GM10248 (cell line): ENCODE data around the gene ACOT13.
"Not testable (repeated sequence)": the region's sequence is repeated elsewhere in the genome, so short reads cannot be mapped to it uniquely, and the experiment has no call there.

Experiments used
- CTCF ChIA-PET: fragments of 300-600 bp; sonication (Branson Sonifier 250); formaldehyde crosslinking; extraction: SDS; loops from one replicate; lab custom pipeline; 2021; ENCODE audit warnings: antibody characterized with exemption; lab: Yijun Ruan, JAX
- POLR2A ChIA-PET: fragments of 350-650 bp; sonication (Branson Sonifier 250); formaldehyde crosslinking; extraction: SDS; loops from one replicate; lab custom pipeline; 2020; ENCODE audit warnings: antibody characterized with exemption; lab: Yijun Ruan, JAX
- DNase-seq: peaks from one replicate; pipeline ENCODE4 v3.0.0; 2012; ENCODE audit errors: extremely low spot score
- TF ChIP-seq, protein P1 (sequence below): IDR thresholded peaks from 2 replicates; pipeline ENCODE4 v1.5.1; 2012; ENCODE audit warnings: mild to moderate bottlenecking, low read depth; ENCODE audit errors: extremely low read depth, missing control alignments, control extremely low read depth

The ACOT13 gene

DNA sequence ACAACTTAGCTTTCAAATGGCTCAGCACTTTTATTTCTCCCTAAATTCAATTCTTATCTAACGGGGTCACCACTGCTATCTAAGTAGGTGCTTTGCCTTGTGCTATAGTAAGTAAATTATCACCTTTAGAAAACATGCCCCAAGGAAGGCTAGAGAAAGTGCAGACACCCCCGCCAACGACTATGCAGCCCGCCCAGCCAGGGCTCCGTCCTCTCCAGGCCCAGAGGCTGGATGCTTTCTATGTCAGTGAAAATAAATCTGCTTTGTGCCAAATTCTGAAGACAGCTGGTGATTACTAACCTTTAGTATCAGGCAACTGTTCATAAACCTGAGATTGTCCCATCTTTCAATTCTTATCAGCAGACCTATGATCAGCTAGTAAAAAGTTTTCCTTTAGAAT is 35.2 kb upstream of the ACOT13 start:
- TF ChIP-seq, protein P1, sequence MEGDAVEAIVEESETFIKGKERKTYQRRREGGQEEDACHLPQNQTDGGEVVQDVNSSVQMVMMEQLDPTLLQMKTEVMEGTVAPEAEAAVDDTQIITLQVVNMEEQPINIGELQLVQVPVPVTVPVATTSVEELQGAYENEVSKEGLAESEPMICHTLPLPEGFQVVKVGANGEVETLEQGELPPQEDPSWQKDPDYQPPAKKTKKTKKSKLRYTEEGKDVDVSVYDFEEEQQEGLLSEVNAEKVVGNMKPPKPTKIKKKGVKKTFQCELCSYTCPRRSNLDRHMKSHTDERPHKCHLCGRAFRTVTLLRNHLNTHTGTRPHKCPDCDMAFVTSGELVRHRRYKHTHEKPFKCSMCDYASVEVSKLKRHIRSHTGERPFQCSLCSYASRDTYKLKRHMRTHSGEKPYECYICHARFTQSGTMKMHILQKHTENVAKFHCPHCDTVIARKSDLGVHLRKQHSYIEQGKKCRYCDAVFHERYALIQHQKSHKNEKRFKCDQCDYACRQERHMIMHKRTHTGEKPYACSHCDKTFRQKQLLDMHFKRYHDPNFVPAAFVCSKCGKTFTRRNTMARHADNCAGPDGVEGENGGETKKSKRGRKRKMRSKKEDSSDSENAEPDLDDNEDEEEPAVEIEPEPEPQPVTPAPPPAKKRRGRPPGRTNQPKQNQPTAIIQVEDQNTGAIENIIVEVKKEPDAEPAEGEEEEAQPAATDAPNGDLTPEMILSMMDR: no peak
- no peak for DNase-seq
- ChIA-PET CTCF (interaction anchor here (1.2 to 3.3 kb wide), 3 partner anchors 14 to 50 kb away, joined by 3 to 19 read pairs (median 4); partner anchors contain the start of gene KIAA0319), POLR2A (no interaction called here)

- no peak for DNase-seq
- ChIA-PET CTCF (interaction anchor here (1.2 to 3.3 kb wide), 3 partner anchors 13 to 51 kb away, joined by 3 to 19 read pairs (median 4); partner anchors contain the start of gene KIAA0319), POLR2A (no interaction called here)
- TF ChIP-seq, protein P1: no peak
These were observed 34.3 kb upstream of the ACOT13 start for GRCh38 chr6:24632573-24632972.

DNA sequence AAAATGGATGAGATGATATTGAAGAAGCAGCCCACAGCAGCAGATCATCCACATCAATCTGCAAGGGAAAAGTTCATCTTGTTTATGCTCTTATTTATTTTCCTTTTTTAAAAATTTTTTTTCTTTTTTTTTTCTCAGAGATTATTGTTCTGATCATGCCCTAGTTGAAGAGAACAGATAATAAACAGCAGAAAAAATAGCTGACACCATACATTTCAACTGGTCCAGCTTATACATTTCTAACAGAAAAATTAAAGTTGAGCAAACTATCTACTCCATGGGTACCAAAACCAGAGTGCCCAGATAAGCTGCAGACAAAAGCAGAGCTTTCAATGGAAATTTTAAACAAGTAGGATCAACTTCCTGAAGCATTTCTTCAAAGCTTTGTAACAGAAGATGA is 30.2 kb upstream of the ACOT13 start:
- TF ChIP-seq, protein P1: no peak
- CTCF ChIA-PET: interaction anchor here (1.1 to 1.3 kb wide), 4 partner anchors 11 to 112 kb away, joined by 3 to 4 read pairs (median 4); no protein-coding TSS in a partner anchor
- POLR2A ChIA-PET: no interaction called here
- no peak for DNase-seq

DNA sequence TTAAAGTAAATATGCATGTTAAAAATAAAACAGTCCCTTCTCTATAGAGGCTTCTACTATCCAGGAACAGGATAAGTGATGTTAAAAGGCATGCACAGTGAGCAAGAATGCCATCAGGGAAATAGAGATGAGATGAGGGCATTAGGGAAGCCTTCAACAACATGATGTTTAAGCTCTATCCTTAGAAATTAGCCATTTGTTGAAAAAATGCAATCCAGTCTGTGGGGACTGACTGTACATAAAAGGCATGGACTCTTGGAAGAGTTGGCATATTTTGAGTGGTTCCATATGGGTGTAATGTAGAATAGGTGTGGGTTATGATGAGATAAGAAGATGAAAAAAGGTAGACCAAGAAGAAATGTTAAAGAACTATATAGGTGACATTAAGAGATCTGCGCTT is 26.7 kb upstream of the ACOT13 start:
- DNase-seq: no peak
- CTCF ChIA-PET: interaction anchor here (1.4 kb wide), 1 partner anchor 14 kb away, joined by 3 read pairs; no protein-coding TSS in a partner anchor
- POLR2A ChIA-PET: no interaction called here
- TF ChIP-seq, protein P1: no peak

DNA sequence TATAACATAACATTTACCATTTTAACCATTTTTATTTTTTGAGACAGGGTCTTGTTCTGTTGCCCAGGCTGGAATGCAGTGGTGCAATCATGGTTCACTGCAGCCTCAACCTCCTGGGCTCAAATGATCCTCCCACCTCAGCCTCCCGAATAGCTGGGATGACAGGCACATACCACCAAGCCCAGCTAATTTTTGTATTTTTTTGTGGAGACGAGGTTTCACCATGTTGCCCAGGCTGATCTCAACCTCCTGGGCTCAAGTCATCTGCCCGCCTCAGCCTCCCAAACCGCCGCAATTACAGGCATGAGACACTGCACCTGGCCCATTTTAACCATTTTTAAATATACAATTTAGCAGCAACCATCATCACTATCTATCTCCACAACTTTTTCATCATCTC is 26.2 kb upstream of the ACOT13 start:
- POLR2A ChIA-PET, DNase-seq: not testable (repeated sequence)
- CTCF ChIA-PET: interaction anchor here (1.4 kb wide), 1 partner anchor 15 kb away, joined by 3 read pairs; no protein-coding TSS in a partner anchor

DNA sequence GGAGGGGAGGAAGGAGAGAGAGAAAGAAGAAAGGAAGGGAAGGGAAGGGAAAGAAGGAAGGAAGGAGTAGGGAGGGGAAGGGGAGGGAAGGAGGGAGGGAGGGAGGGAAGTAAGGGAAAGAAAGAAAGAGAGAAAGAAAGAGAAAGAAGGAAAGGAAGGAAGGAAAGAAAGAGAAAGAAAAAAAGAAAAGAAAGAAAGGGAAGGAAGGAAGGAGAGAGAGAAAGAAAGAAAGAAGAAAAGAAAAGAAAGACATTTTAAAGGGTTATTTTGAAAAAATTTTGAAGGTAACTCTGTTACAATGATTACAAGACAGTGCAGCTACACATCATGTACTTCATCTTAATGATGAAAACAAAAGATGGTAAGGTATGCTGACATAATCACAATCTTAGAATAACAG is 24.8 kb upstream of the ACOT13 start:
- TF ChIP-seq, protein P1: no peak
- no peak for DNase-seq
- CTCF ChIA-PET: no interaction called here
- POLR2A ChIA-PET: no interaction called here

DNA sequence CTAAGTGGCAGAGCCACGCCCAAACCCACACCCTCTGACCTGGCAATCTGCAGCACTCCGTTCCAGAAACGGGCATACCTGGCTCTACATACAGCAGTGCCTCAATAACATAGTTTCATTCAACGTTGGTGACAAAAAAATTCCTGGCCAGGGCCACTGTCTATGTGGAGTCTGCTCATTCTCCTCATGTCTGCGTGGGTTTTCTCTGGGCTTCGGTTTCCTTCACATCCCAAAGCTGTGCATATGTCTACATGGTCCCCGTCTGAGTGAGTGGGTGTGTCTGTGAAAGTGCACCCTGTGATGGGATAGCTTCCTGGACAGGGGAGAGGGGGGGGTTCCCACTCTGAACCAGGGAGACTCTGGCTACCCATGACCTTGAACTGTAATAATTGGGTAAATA is 23.0 kb upstream of the ACOT13 start:
- ChIA-PET CTCF (no interaction called here), POLR2A (no interaction called here)
- TF ChIP-seq, protein P1: no peak
- DNase-seq: no peak
